ENCODE results near the gene SPAG9.

DNA sequence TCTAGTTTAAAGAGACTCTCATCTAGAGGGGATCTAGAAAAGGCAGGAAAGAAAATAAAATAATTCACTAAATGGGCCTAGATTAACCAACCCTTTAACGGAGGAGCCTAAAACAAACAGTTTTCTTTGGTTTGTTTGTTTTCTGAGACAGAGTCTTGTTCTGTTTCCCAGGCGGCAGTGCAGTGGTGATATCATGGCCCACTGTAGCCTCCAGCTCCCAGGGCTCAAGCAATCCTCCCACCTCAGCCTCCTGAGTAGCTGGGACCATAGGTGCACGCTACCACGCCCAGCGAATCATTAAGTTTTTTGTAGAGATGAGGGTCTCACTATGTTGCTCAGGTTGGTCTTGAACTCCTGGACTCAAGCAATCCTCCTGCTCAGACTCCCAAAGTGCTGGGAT is 132.2 kb downstream of the SPAG9 start:
- TF ChIP-seq, protein P1, sequence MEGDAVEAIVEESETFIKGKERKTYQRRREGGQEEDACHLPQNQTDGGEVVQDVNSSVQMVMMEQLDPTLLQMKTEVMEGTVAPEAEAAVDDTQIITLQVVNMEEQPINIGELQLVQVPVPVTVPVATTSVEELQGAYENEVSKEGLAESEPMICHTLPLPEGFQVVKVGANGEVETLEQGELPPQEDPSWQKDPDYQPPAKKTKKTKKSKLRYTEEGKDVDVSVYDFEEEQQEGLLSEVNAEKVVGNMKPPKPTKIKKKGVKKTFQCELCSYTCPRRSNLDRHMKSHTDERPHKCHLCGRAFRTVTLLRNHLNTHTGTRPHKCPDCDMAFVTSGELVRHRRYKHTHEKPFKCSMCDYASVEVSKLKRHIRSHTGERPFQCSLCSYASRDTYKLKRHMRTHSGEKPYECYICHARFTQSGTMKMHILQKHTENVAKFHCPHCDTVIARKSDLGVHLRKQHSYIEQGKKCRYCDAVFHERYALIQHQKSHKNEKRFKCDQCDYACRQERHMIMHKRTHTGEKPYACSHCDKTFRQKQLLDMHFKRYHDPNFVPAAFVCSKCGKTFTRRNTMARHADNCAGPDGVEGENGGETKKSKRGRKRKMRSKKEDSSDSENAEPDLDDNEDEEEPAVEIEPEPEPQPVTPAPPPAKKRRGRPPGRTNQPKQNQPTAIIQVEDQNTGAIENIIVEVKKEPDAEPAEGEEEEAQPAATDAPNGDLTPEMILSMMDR (IDR thresholded peaks at IDR 0.05 in 8 of 11, conservative IDR thresholded peaks at IDR 0.05 in 3 of 11): no peak
- no peak for TF ChIP-seq POLR2A (IDR thresholded peaks at IDR 0.05)
- TF ChIP-seq POLR2AphosphoS5 (IDR thresholded peaks at IDR 0.05): no peak
